Stimulated activated CD8-positive, alpha-beta memory T cell treated with anti-CD3 and anti-CD28 coated beads, Interleukin-7, amount 100 ng/mL, for 24 hours (primary cell): ENCODE results near the gene CPED1.
"Not testable (repeated sequence)": the region's sequence is repeated elsewhere in the genome, so short reads cannot be mapped to it uniquely, and the experiment has no call there.

Source experiments
- DNase-seq: peaks from one replicate; pipeline ENCODE4 v3.0.0-alpha.2; 2020; ENCODE audit warnings: low read depth

The CPED1 gene

GRCh38 chr7:121286742-121287734 lies 298.5 kb downstream of the CPED1 start:
- DNase-seq: no peak

GRCh38 chr7:121288894-121289293 lies 300.4 kb downstream of the CPED1 start:
- no peak for DNase-seq

GRCh38 chr7:121289930-121290329 lies 301.4 kb downstream of the CPED1 start:
- DNase-seq: not testable (repeated sequence)

GRCh38 chr7:121294448-121294992 lies 306.0 kb downstream of the CPED1 start:
- DNase-seq: no peak

- DNase-seq: no peak
Measured at GRCh38 chr7:121297843-121298242, 309.3 kb downstream of the CPED1 start.

- no peak for DNase-seq
Measured at GRCh38 chr7:121298831-121299239, 310.3 kb downstream of the CPED1 start.

- no peak for DNase-seq
Measured at GRCh38 chr7:121300685-121301420, 312.3 kb downstream of the CPED1 start.

GRCh38 chr7:121301446-121302213 lies 313.1 kb downstream of the CPED1 start:
- DNase-seq: no peak

- no peak for DNase-seq
Measured at GRCh38 chr7:121302214-121302745, 313.8 kb downstream of the CPED1 start.

- DNase-seq: no peak
Measured at GRCh38 chr7:121303422-121304101, 315.1 kb downstream of the CPED1 start.

- DNase-seq: no peak
Measured at GRCh38 chr7:121304102-121304658, 315.7 kb downstream of the CPED1 start.

GRCh38 chr7:121305109-121305508 lies 316.6 kb downstream of the CPED1 start:
- no peak for DNase-seq

GRCh38 chr7:121306565-121306964 lies 318.1 kb downstream of the CPED1 start:
- DNase-seq: no peak

- no peak for DNase-seq
Measured at GRCh38 chr7:121307021-121307574, 318.6 kb downstream of the CPED1 start.

GRCh38 chr7:121313220-121313792 lies 324.8 kb downstream of the CPED1 start:
- DNase-seq: no peak

GRCh38 chr7:121313793-121314676 lies 325.5 kb downstream of the CPED1 start:
- no peak for DNase-seq

GRCh38 chr7:121315170-121315569 lies 326.7 kb downstream of the CPED1 start:
- not testable (repeated sequence) for DNase-seq

- DNase-seq: no peak
Measured at GRCh38 chr7:121322460-121322859, 333.9 kb downstream of the CPED1 start.
